Right lung (tissue), 5 donors: ENCODE results near the gene CTNNA2. TPM values are rescaled to one million over a fixed set of nuclear protein-coding genes. Genes with fewer than 3 reads are reported as not detected.

ENCODE experiments used
- DNase-seq, 2 donors: peaks; one replicate each; pipeline ENCODE4 v3.0.0-alpha.2; 2013
- polyA plus RNA-seq, 5 donors: library from polyadenylated mRNA; unstranded; fragments of 120-200 nt; gene quantifications; one replicate each; pipeline versions ENCODE4 v1.2.1 to v1.2.3, GENCODE V29; 2013; ENCODE audit warnings: inconsistent platforms in 1 of 5, low replicate concordance in 1 of 5; ENCODE audit not compliant: insufficient read length in 5 of 5, insufficient read depth in 1 of 5

The CTNNA2 gene
- polyA plus RNA-seq, 5 donors, result 0.15 to 0.33 (median 0.23) TPM

- DNase-seq, result no peak
Measured at GRCh38 chr2:80258793-80259192, 745.9 kb downstream of the CTNNA2 start.

GRCh38 chr2:80259292-80259691 lies 746.4 kb downstream of the CTNNA2 start:
- DNase-seq, result no peak

- DNase-seq, result no peak
Measured at GRCh38 chr2:80266231-80266630, 753.4 kb downstream of the CTNNA2 start.

- DNase-seq, result no peak
Measured at GRCh38 chr2:80269806-80270205, 757.0 kb downstream of the CTNNA2 start.

GRCh38 chr2:80280598-80280997 lies 767.7 kb downstream of the CTNNA2 start:
- DNase-seq, result no peak

GRCh38 chr2:80281049-80281448 lies 768.2 kb downstream of the CTNNA2 start:
- DNase-seq, result no peak

GRCh38 chr2:80288576-80288975 lies 775.7 kb downstream of the CTNNA2 start:
- peak; percentile 52 to 55 for DNase-seq

GRCh38 chr2:80291656-80292055 lies 778.8 kb downstream of the CTNNA2 start:
- no peak for DNase-seq

- DNase-seq, result peak; percentile 16 to 19
Measured at GRCh38 chr2:80292474-80292873, 779.6 kb downstream of the CTNNA2 start.

- DNase-seq, result no peak
Measured at GRCh38 chr2:80293039-80293438, 780.2 kb downstream of the CTNNA2 start.

GRCh38 chr2:80298954-80299353 lies 786.1 kb downstream of the CTNNA2 start:
- no peak for DNase-seq

- DNase-seq, result no peak
Measured at GRCh38 chr2:80299661-80300060, 786.8 kb downstream of the CTNNA2 start.

GRCh38 chr2:80300346-80300745 lies 787.5 kb downstream of the CTNNA2 start:
- no peak for DNase-seq

- no peak for DNase-seq
Measured at GRCh38 chr2:80300954-80301353, 788.1 kb downstream of the CTNNA2 start.

- DNase-seq, result no peak
Measured at GRCh38 chr2:80302001-80302313, 789.1 kb downstream of the CTNNA2 start.

GRCh38 chr2:80302314-80303005 lies 789.6 kb downstream of the CTNNA2 start:
- no peak for DNase-seq

- no peak for DNase-seq
Measured at GRCh38 chr2:80303006-80303908, 790.4 kb downstream of the CTNNA2 start.

GRCh38 chr2:80303909-80304837 lies 791.3 kb downstream of the CTNNA2 start, which contains the start of gene LRRTM1:
Gene LRRTM1, minus strand, starts transcription at chr2:80304752. Its CDS starts 933 bp downstream, at chr2:80303819.
- DNase-seq, result no peak

- no peak for DNase-seq
Measured at GRCh38 chr2:80311304-80311703, 798.5 kb downstream of the CTNNA2 start.

- no peak for DNase-seq
Measured at GRCh38 chr2:80312282-80312839, 799.5 kb downstream of the CTNNA2 start.

GRCh38 chr2:80322311-80322920 lies 809.6 kb downstream of the CTNNA2 start:
- peak in 1 of 2 donors; percentile 16 for DNase-seq
